COLO668 (cell line): ENCODE data around the gene SURF4.
A peak's percentile ranks its signal among the peaks of the same experiment; 100 is the strongest.

ENCODE experiments used
- DNase-seq: peaks from one replicate; lab custom pipeline; 2025; ENCODE audit not compliant: unreplicated experiment; lab: John Stamatoyannopoulos, UW

Gene SURF4

DNA sequence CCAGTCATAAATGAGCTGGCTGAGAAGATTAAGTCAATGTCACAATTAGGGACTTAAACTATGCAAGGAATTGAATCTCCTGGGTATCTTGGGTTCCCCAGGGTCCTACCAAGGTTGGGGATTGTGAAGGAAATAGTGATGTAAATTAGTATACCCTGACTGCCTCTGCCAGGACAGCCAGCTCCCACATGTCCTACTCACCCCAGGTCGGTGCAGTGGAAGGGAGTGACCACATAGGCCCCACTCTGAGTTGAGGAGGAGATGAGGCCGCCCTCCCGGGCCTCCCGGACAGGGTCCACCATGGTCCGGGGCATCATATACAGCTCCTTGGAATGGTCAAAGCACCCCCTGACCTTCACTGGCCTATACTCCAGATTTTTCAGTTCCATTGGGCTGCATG is 22.3 kb downstream of the SURF4 start:
- no peak for DNase-seq

DNA sequence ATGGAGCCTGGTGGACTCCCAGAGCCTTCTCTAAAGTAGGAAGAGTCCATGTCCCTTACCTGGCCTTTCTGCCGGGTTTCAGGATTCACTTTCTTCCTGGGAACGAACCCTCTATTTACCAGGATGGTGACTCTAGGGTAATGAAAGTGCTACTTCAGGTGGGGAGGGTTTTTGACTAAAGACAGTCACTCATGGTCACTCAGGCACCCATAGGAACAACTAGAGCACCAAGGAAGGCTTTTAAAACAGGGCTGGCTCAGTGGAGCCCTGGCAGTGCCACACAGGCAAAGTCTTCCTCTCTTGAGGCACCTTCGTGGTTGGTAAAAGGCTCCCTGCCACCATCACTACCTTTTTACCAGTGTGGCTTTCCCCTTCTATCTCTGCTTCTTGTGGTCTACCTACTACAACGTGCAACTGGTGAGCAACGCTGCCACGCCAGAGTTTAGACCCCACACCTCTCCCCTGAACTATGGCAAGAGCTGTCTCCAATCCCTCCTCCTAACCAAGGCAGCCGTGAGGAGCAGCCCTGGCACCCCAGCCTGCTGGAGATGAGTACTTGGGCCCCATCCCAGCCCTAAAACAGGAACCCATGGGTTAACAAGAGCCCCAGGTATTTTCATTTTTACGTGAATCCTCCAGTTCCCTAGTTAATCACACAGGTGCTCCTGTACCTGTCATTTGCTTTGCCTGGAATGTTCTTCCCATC is 23.1 kb downstream of the SURF4 start:
- no peak for DNase-seq

DNA sequence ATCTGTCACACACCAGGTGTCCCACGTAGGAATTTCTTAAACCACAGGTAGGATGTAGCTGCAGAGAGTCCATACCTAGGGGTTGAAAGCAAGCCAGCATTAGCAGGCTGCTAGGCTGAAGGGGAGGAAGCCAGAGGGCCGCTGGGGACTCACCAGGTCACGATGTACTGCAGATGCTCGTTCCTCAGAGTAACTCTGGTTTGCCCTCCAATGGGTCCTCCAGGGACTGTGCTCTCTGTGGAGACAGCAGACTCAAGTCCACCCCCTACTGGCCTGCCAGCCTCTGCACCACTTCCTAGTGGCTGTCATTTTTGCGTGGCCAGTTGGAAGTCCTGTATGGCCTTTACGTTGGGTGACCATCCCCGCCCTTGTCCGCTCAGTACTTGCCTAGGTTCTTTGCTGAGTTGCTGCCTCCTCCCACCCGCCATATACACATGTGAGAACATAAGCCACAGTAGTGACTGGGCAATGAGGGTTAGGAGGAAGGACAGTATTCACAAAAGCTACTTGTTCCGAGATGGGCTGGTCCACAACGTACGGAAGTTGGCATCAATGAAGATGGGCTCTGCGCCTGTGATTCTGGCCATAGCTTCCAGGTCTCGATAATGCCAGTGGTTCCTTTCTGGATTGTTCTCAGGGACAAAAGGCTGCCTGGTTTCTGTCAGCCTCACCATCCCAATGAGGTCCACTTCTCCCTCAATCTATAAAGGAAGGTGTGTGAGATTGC is 23.8 kb downstream of the SURF4 start:
- peak; percentile 44 for DNase-seq

DNA sequence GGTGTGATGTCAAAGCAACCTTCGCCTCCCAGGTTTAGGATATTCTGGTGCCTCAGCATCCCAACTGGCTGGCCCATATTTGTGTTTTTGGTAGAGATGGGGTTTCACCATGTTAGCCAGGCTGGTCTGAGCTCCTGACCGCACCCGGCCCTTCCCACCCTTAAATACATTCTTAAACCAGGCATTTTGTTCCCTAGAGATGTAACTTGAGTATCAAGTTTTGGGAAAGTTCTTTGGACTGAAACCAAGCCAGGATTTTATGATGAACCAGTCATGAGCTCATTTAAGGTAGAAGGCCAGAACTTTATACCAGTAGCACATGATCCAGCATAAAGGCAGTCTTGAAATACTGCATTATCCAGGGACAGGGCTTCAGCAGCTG is 24.3 kb downstream of the SURF4 start:
- no peak for DNase-seq

- DNase-seq: no peak
Measured at GRCh38 chr9:133349965-133350616, 25.8 kb downstream of the SURF4 start.

GRCh38 chr9:133348718-133349573 is 26.9 kb downstream of the SURF4 start:
- DNase-seq: no peak

DNA sequence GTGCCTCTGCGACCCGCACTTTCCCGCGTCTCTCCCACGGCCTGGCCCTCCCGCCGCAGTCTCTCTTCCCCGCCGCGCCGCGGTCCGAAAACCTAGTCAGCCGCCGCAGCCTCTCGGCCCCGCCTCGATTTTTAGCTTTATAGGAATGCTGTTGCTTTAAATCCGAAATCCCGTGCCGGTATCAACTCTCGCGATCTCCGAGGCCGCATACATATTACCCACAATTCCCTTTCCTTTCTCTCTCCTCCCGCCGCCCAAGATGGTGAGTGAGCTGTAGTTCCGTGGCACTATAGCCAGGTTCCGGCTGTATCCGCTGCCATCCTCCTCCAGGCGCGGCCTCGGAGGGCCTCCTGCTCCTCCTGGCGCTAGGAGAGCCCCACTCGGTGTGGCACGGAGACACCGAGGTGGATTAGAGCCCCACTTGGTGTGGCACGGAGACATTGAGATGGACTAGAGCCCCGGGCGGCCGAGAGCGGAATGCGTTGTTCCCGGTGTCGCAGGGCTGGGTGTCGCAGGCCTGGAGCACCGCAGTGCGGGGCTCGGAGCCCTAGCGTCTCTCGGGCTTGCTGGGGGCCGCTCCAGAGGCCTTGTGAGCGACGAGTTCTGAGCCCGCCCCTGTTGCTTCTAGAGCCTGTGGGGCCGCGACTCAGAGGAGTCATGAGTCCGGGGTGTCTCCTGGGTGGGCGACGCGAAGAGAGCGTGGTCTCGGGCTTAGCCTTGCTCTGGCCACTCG is 27.7 kb downstream of the SURF4 start, which contains the start of the genes MED22 and RPL7A:
TSS of gene MED22 (minus strand) at position 147 of the 733 bp plus-strand sequence. CDS start 1,469 bp downstream, outside the sequence.
TSS of gene RPL7A (plus strand) at position 234 of the 733 bp plus-strand sequence. CDS start at position 260, 26 bp downstream.
- DNase-seq: peak; percentile 93

- DNase-seq: peak; percentile 58
Measured at GRCh38 chr9:133347515-133347984, 28.3 kb downstream of the SURF4 start.

GRCh38 chr9:133346021-133346785 is 29.7 kb downstream of the SURF4 start:
- no peak for DNase-seq

DNA sequence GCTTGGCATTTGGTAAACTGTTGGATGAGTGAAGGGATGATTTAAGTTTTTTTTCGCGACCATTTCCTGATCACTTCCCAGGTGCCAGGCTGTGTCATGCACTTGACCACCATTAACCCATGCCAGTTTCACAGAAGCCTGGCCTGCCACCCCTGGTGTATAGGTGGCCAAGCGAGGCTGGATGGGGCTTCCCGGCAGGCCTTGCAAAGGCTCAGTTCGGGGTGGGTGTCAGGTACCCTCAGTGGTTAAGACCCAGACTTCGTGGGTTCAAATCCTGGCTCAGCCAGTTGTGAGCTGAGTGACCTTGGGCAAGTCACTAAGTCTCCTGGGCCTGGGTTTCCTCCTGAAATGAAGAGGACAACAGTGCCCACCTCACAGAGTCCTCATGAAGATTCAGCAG is 30.3 kb downstream of the SURF4 start:
- DNase-seq: no peak

- DNase-seq: no peak
Measured at GRCh38 chr9:133344979-133345378, 30.9 kb downstream of the SURF4 start.

DNA sequence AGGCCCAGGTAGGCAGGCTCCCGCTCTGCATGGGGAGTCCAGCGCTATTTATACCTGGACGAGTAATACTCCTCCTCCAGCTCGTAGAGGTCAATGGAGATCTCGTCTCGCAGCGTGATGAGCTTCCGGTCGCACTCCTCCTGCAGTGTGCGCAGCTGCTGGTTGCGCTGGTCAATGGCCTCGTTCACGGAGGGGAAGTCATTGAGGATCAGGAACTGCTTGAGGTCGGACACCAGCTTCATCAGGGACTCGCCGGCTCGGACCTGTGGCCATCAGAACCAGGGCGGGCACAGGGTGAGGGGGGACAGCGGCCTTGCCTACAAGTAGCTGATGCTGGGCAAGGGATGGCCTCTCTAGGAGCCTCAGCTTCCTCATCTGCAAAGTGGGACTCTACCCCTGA is 31.8 kb downstream of the SURF4 start:
- DNase-seq: no peak

DNA sequence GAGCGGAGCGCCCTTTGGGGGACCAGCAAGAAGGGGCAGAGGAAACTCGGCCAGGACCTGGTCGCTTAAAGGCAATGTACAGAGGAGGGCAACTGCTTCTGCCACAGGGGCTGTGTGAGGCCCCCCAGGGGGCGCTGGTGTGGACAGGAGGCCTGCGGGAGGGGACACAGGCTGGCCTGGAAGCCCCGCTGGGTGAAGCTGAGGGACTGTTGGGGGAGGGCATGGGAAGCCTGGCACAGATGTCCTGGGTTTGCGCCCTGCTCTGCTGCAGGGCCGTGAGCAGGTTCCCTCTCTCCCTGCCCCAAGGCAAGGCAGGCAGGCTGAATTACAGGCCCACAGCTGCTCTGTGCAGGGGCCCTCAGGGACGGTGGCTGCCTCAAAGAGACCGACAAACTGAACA is 33.3 kb downstream of the SURF4 start:
- DNase-seq: peak; percentile 10

GRCh38 chr9:133342069-133342406 is 33.8 kb downstream of the SURF4 start:
- DNase-seq: peak; percentile 4

- DNase-seq: no peak
Measured at GRCh38 chr9:133341369-133342068, 34.3 kb downstream of the SURF4 start.

DNA sequence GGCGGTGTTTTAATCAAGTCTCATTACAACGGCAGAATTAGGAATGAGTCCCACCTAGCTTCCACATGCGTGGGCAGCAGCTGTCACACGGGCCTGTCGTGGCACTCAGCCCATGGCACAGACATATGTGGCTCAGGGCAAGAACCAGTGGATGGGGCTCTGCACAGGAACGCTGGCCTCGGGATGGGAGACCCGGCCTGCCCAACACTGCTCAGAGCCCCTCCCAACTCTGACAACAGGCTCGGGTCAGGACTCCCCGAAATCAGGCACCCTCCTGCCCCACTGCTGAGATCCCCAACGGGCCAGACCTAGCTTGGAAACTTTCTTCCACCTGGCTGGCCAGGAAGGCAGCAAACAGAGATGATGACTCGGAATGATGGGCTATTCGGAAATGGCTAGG is 34.9 kb downstream of the SURF4 start:
- no peak for DNase-seq

GRCh38 chr9:133340256-133340655 is 35.6 kb downstream of the SURF4 start:
- no peak for DNase-seq

GRCh38 chr9:133339641-133340040 is 36.2 kb downstream of the SURF4 start:
- no peak for DNase-seq
